PC-3 (cell line): ENCODE results near the gene ASCL5. TPM values are rescaled to one million over a fixed set of nuclear protein-coding genes. Genes with fewer than 3 reads are reported as not detected.

Experiments
- ATAC-seq: fragments of 200-7000 bp; cut with Tn5 transposase; 2 replicates; pipeline ENCODE4 v1.9.1; 2020; ENCODE audit warnings: mild to moderate bottlenecking, moderate library complexity
- BruUV-seq: library from RNA; stranded (reverse); fragments of 400-500 nt; replicated peaks from 2 replicates; lab custom pipeline; 2021; lab: Mats Ljungman, UMichigan
- CTCF ChIA-PET: fragments of 300-600 bp; sonication (Branson Sonifier 250); formaldehyde crosslinking; loops from one replicate; lab custom pipeline; 2022; ENCODE audit warnings: antibody characterized with exemption; lab: Charles Lee
- POLR2A ChIA-PET: fragments of 300-600 bp; sonication (Branson Sonifier 250); formaldehyde crosslinking; loops from one replicate; lab custom pipeline; 2022; ENCODE audit warnings: antibody characterized with exemption; ENCODE audit not compliant: unreplicated experiment; lab: Charles Lee
- DNase-seq: peaks from one replicate; pipeline ENCODE4 v3.0.0-alpha.2; 2015
- H2AFZ ChIP-seq: fragments of 300-600 bp; sonication (generic); 2 replicates; pipeline ENCODE4 v1.6.0; 2016; ENCODE audit warnings: antibody characterized with exemption, low read length
- H3F3A ChIP-seq: fragments of 300-600 bp; sonication (generic); one replicate; pipeline ENCODE4 v1.6.0; 2017; ENCODE audit warnings: antibody characterized with exemption, low read length, control low read depth, mild to moderate bottlenecking; ENCODE audit not compliant: unreplicated experiment
- H3K27ac ChIP-seq: fragments of 300-600 bp; sonication (generic); 2 replicates; pipeline ENCODE4 v1.5.1; 2016; ENCODE audit warnings: mild to moderate bottlenecking, low read length
- H3K27me3 ChIP-seq: fragments of 300-600 bp; sonication (generic); 2 replicates; pipeline ENCODE4 v1.6.1; 2016; ENCODE audit warnings: low read length, mixed read lengths
- H3K36me3 ChIP-seq: fragments of 300-600 bp; sonication (generic); 2 replicates; pipeline ENCODE4 v1.6.1; 2016; ENCODE audit warnings: low read depth, mixed run types, low read length, mixed read lengths
- H3K4me1 ChIP-seq: fragments of 300-600 bp; sonication (generic); 2 replicates; pipeline ENCODE4 v1.5.1; 2016; ENCODE audit warnings: low read length; ENCODE audit not compliant: insufficient read depth
- H3K4me2 ChIP-seq: fragments of 300-600 bp; sonication (generic); 2 replicates; pipeline ENCODE4 v1.6.0; 2016; ENCODE audit warnings: low read length
- H3K4me3 ChIP-seq: fragments of 300-600 bp; sonication (generic); 2 replicates; pipeline ENCODE4 v1.5.1; 2016; ENCODE audit warnings: mild to moderate bottlenecking, low read length, mixed read lengths
- H3K79me2 ChIP-seq: fragments of 300-600 bp; sonication (generic); 2 replicates; pipeline ENCODE4 v1.6.1; 2017; ENCODE audit warnings: low read length, mixed read lengths
- H3K9ac ChIP-seq: fragments of 300-600 bp; sonication (generic); 2 replicates; pipeline ENCODE4 v1.6.0; 2016; ENCODE audit warnings: mild to moderate bottlenecking, low read length
- H3K9me2 ChIP-seq: fragments of 300-600 bp; sonication (generic); replicated peaks from 2 replicates; pipeline ENCODE4 v1.6.1; 2016; ENCODE audit warnings: mixed run types, low read length, mixed read lengths
- H3K9me3 ChIP-seq: fragments of 300-600 bp; sonication (generic); 2 replicates; pipeline ENCODE4 v1.6.1; 2016; ENCODE audit warnings: low read length, mixed read lengths
- H4K20me1 ChIP-seq: fragments of 300-600 bp; sonication (generic); 2 replicates; pipeline ENCODE4 v1.6.1; 2016; ENCODE audit warnings: low read length, mixed read lengths
- EZH2 ChIP-seq: fragments of 300-600 bp; sonication (generic); IDR thresholded peaks from one replicate; pipeline ENCODE4 v1.6.1; 2017; ENCODE audit warnings: antibody characterized with exemption, mild to moderate bottlenecking, low read length; ENCODE audit not compliant: unreplicated experiment
- EZH2phosphoT487 ChIP-seq: fragments of 300-600 bp; sonication (generic); IDR thresholded peaks from 2 replicates; pipeline ENCODE4 v1.6.1; 2018; ENCODE audit warnings: mild to moderate bottlenecking, antibody characterized with exemption, low read length, borderline replicate concordance
- intact Hi-C: fragments of 100-400 bp; cut with micrococcal nuclease; formaldehyde crosslinking; loops from 2 replicates; pipeline ENCODE4 v1.9.0; 2023
- total RNA-seq: library from RNA; depleted of rRNA; stranded (reverse); fragments of >200 nt; gene quantifications from 2 replicates; pipeline ENCODE4 v1.2.3, GENCODE V29; 2014
- TF ChIP-seq, protein P1 (sequence below): fragments of 300-600 bp; sonication (generic); conservative IDR thresholded peaks from 2 replicates; pipeline ENCODE4 v1.5.1; 2017; ENCODE audit warnings: antibody characterized with exemption, low read depth, mild to moderate bottlenecking, low read length

The ASCL5 gene
- total RNA-seq, 1 experiment from 2014 or later = 3.1 TPM

DNA sequence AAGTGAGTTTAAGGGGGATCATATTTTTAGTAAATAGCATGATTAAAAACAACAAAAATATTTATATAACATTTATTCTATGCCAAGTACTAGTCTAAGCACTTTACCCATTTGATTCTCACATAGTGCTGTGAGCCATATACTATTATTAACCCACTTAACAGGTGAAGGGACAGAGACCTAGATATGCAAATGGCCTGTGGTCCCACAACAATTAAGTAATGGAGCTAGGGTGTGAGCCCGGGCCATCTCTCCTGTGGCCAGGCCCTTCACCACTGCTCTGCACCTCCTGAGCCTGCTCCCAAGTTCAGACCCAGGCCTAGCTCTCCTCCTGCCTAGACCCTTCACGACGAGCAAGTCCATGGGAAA, 537 bp downstream of the ASCL5 start:
- H3K9me2 ChIP-seq = no peaks in the 10 kb centered on the region
- peak overlapping the region; percentile 59; the same call in 1 of the 2 replicates for H3K4me3 ChIP-seq
- H3K36me3 ChIP-seq = no peaks in the 10 kb centered on the region
- no peaks in the 10 kb centered on the region for H3F3A ChIP-seq
- ChIA-PET POLR2A (interaction anchor here (0.7 kb wide), 1 partner anchor 85 kb away, joined by 3 read pairs; no protein-coding TSS in a partner anchor), CTCF (interaction anchor here (0.7 to 1.2 kb wide), 3 partner anchors 37 to 103 kb away, joined by 3 to 4 read pairs (median 4); no protein-coding TSS in a partner anchor)
- H4K20me1 ChIP-seq = no peaks in the 10 kb centered on the region
- intact Hi-C loops = loop anchor here (1.0 to 5.0 kb wide), 5 partner anchors 11 to 221 kb away; partner anchors contain the start of gene TMEM9
- no peaks in the 10 kb centered on the region for H3K9me3 ChIP-seq
- DNase-seq (no peak), ATAC-seq (no peak)
- no TSS peak for BruUV-seq
- H3K4me1 ChIP-seq = peaks cover 38% of the 10 kb centered on the region
- peak overlapping the region; percentile 77 for H3K4me2 ChIP-seq
- TF ChIP-seq EZH2 (no peak), EZH2phosphoT487 (no peak)
- TF ChIP-seq, protein P1, sequence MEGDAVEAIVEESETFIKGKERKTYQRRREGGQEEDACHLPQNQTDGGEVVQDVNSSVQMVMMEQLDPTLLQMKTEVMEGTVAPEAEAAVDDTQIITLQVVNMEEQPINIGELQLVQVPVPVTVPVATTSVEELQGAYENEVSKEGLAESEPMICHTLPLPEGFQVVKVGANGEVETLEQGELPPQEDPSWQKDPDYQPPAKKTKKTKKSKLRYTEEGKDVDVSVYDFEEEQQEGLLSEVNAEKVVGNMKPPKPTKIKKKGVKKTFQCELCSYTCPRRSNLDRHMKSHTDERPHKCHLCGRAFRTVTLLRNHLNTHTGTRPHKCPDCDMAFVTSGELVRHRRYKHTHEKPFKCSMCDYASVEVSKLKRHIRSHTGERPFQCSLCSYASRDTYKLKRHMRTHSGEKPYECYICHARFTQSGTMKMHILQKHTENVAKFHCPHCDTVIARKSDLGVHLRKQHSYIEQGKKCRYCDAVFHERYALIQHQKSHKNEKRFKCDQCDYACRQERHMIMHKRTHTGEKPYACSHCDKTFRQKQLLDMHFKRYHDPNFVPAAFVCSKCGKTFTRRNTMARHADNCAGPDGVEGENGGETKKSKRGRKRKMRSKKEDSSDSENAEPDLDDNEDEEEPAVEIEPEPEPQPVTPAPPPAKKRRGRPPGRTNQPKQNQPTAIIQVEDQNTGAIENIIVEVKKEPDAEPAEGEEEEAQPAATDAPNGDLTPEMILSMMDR = no peak
- H3K27me3 ChIP-seq = no peaks in the 10 kb centered on the region
- H2AFZ ChIP-seq = peak overlapping the region; percentile 69; the same call in 1 of the 2 replicates
- H3K79me2 ChIP-seq = no peaks in the 10 kb centered on the region
- H3K27ac ChIP-seq = no peak overlapping the region
- no peak overlapping the region for H3K9ac ChIP-seq

DNA sequence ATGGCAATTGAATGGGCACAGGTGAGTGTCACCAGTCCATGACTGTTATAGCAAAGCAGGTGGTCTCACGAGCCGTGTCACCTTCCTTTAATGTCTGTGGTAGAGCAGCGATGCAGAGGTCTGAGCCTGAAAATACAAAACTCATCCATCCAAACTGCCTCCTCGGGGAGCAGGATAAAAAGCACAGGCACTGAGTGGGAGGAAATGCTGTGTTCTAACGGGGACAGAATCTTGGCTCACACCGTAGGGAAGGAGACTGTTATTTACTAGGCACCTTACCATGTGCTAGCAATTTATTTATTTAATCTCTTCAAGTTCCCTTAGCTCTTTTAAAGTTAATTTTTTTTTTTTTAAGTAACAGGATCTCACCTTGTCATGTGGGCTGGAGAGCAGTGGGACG, 1.2 kb downstream of the ASCL5 start:
- intact Hi-C loops = loop anchor here (1.0 to 5.0 kb wide), 5 partner anchors 12 to 222 kb away; partner anchors contain the start of gene TMEM9
- Histone ChIP-seq H2AFZ (no peak overlapping the region), H3K9me2 (no peaks in the 10 kb centered on the region), H3K4me3 (no peak overlapping the region), H3K9ac (no peak overlapping the region), H3K27me3 (no peaks in the 10 kb centered on the region), H3K4me2 (no peak overlapping the region), H3K36me3 (no peaks in the 10 kb centered on the region), H4K20me1 (no peaks in the 10 kb centered on the region), H3K79me2 (no peaks in the 10 kb centered on the region), H3K27ac (no peak overlapping the region), H3K4me1 (peaks cover 38% of the 10 kb centered on the region), H3F3A (no peaks in the 10 kb centered on the region), H3K9me3 (no peaks in the 10 kb centered on the region)
- DNase-seq = no peak
- CTCF ChIA-PET = interaction anchor here (1.0 to 1.2 kb wide), 2 partner anchors 97 to 104 kb away, joined by 4 read pairs; no protein-coding TSS in a partner anchor
- TF ChIP-seq, protein P1 = no peak
- TF ChIP-seq EZH2 (no peak), EZH2phosphoT487 (no peak)
- POLR2A ChIA-PET = no interaction called here
- BruUV-seq = no TSS peak
- no peak for ATAC-seq

DNA sequence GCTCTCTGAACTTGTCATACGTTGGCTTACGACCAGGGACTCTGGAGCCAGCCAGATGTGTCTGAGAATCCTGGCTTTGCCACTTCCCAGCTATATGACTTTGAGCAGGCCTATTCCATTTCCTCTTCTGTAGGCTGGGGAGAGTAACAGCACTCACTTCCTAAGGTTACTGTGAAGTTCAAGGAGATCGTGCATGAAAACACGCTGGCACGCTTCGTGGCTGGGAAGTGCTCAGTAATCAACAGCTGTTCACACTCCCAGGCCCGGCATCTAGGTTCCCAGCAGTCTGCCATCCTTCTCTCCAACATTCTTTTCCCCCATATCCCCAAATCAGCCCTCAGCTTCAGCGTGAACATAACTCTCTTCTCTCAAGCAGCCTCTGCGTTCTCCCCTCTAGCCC, 2.0 kb downstream of the ASCL5 start:
- no peak overlapping the region for H2AFZ ChIP-seq
- BruUV-seq = no TSS peak
- no peaks in the 10 kb centered on the region for H3K9me3 ChIP-seq
- no peaks in the 10 kb centered on the region for H3K9me2 ChIP-seq
- no peak overlapping the region for H3K4me2 ChIP-seq
- intact Hi-C loops = loop anchor here (5.0 kb wide), 1 partner anchor 222 kb away; no protein-coding TSS in a partner anchor
- ChIA-PET POLR2A (interaction anchor here (0.5 kb wide), 1 partner anchor 29 kb away, joined by 7 read pairs; the partner anchor contains the start of gene TMEM9), CTCF (no interaction called here)
- no peaks in the 10 kb centered on the region for H4K20me1 ChIP-seq
- H3K9ac ChIP-seq = no peak overlapping the region
- TF ChIP-seq EZH2phosphoT487 (no peak), EZH2 (no peak)
- TF ChIP-seq, protein P1 = no peak
- no peaks in the 10 kb centered on the region for H3K36me3 ChIP-seq
- H3K4me1 ChIP-seq = peaks cover 38% of the 10 kb centered on the region
- no peak overlapping the region for H3K27ac ChIP-seq
- H3F3A ChIP-seq = no peaks in the 10 kb centered on the region
- ATAC-seq (no peak), DNase-seq (no peak)
- H3K4me3 ChIP-seq = no peak overlapping the region
- H3K79me2 ChIP-seq = no peaks in the 10 kb centered on the region
- no peaks in the 10 kb centered on the region for H3K27me3 ChIP-seq
